MG63 (cell line): Measurements from ENCODE around the gene DZIP1L. TPM values are rescaled to one million over a fixed set of nuclear protein-coding genes. Genes with fewer than 3 reads are reported as not detected.

Source experiments
- DNase-seq: peaks from one replicate; pipeline ENCODE4 v3.0.0-alpha.2; 2020
- H3K27me3 ChIP-seq: fragments of 250-450 bp; sonication (Bioruptor Pico); 2 replicates; pipeline ENCODE4 v1.5.1; 2020; ENCODE audit warnings: mild to moderate bottlenecking, moderate library complexity
- H3K36me3 ChIP-seq: fragments of 250-450 bp; sonication (Bioruptor Pico); 2 replicates; pipeline ENCODE4 v1.5.1; 2020; ENCODE audit warnings: mild to moderate bottlenecking, moderate library complexity
- H3K4me3 ChIP-seq: fragments of 250-450 bp; sonication (Bioruptor Pico); 2 replicates; pipeline ENCODE4 v1.5.1; 2020; ENCODE audit warnings: mild to moderate bottlenecking, moderate library complexity
- H3K9me3 ChIP-seq: fragments of 250-450 bp; sonication (Bioruptor Pico); 2 replicates; pipeline ENCODE4 v1.5.1; 2020; ENCODE audit warnings: mild to moderate bottlenecking, moderate library complexity
- total RNA-seq: library from RNA; depleted of rRNA; stranded (reverse); fragments of >200 nt; shearing (Covaris generic); gene quantifications from 2 replicates; pipeline ENCODE4 v1.2.3, GENCODE V29; 2014; ENCODE audit warnings: low replicate concordance; rRNA removed

The DZIP1L gene
- total RNA-seq, 1 experiment from 2014 or later, result 20.1 TPM

GRCh38 chr3:138031536-138031935 is 83.9 kb downstream of the DZIP1L start:
- Histone ChIP-seq H3K27me3 (no peaks in the 10 kb centered on the region), H3K9me3 (no peaks in the 10 kb centered on the region), H3K4me3 (no peak overlapping the region), H3K36me3 (no peaks in the 10 kb centered on the region)
- DNase-seq, result no peak

GRCh38 chr3:138030734-138031280 is 84.6 kb downstream of the DZIP1L start:
- H3K36me3 ChIP-seq, result no peaks in the 10 kb centered on the region
- no peak for DNase-seq
- no peaks in the 10 kb centered on the region for H3K27me3 ChIP-seq

GRCh38 chr3:138027821-138028220 is 87.6 kb downstream of the DZIP1L start:
- no peak overlapping the region for H3K4me3 ChIP-seq
- DNase-seq, result no peak
- H3K27me3 ChIP-seq, result no peaks in the 10 kb centered on the region
- H3K9me3 ChIP-seq, result no peaks in the 10 kb centered on the region
- H3K36me3 ChIP-seq, result no peaks in the 10 kb centered on the region

More at GRCh38 chr3:138030734-138031280, 84.6 kb downstream of the DZIP1L start:
- Histone ChIP-seq H3K9me3 (no peaks in the 10 kb centered on the region), H3K4me3 (no peak overlapping the region)

- no peak overlapping the region for H3K4me3 ChIP-seq
- H3K27me3 ChIP-seq, result no peaks in the 10 kb centered on the region
- H3K9me3 ChIP-seq, result no peaks in the 10 kb centered on the region
- H3K36me3 ChIP-seq, result no peaks in the 10 kb centered on the region
- DNase-seq, result no peak
Measured at GRCh38 chr3:138025553-138025952, 89.9 kb downstream of the DZIP1L start.

GRCh38 chr3:138023754-138024153 is 91.7 kb downstream of the DZIP1L start:
- H3K9me3 ChIP-seq, result no peaks in the 10 kb centered on the region
- no peak overlapping the region for H3K4me3 ChIP-seq
- H3K27me3 ChIP-seq, result no peaks in the 10 kb centered on the region
- no peaks in the 10 kb centered on the region for H3K36me3 ChIP-seq
- DNase-seq, result no peak

GRCh38 chr3:138019281-138020069 is 95.9 kb downstream of the DZIP1L start:
- Histone ChIP-seq H3K4me3 (no peak overlapping the region), H3K36me3 (no peaks in the 10 kb centered on the region), H3K9me3 (no peaks in the 10 kb centered on the region), H3K27me3 (no peaks in the 10 kb centered on the region)
- DNase-seq, result no peak

GRCh38 chr3:138016065-138016464 is 99.3 kb downstream of the DZIP1L start:
- Histone ChIP-seq H3K4me3 (no peak overlapping the region), H3K9me3 (no peaks in the 10 kb centered on the region), H3K27me3 (no peaks in the 10 kb centered on the region), H3K36me3 (no peaks in the 10 kb centered on the region)
- DNase-seq, result no peak

- H3K4me3 ChIP-seq, result no peak overlapping the region
- no peak for DNase-seq
- no peaks in the 10 kb centered on the region for H3K27me3 ChIP-seq
- no peaks in the 10 kb centered on the region for H3K9me3 ChIP-seq
- H3K36me3 ChIP-seq, result no peaks in the 10 kb centered on the region
Measured at GRCh38 chr3:138012526-138012925, 102.9 kb downstream of the DZIP1L start.

Other genes starting within 250 kb of the DZIP1L start
- not detected in 2 replicates for gene CLDN18, start 105.4 kb downstream of the DZIP1L start, total RNA-seq
- gene A4GNT, start 16.8 kb upstream of the DZIP1L start, total RNA-seq, result not detected in 2 replicates
- 19.2 and 29.5 TPM in 2 replicates for gene DBR1, start 59.3 kb upstream of the DZIP1L start, total RNA-seq
- 30.2 and 38.5 TPM in 2 replicates for gene ARMC8, start 71.7 kb upstream of the DZIP1L start, total RNA-seq
- gene NME9, start 214.2 kb upstream of the DZIP1L start, total RNA-seq, result 3.1 TPM in 1 of 2 replicates, not detected in the other
- gene MRAS, start 233.0 kb upstream of the DZIP1L start, total RNA-seq, result 11.0 and 23.4 TPM in 2 replicates